NCI-H2081 treated with DMSO at 0.1 percent for 48 hours (cell line): Measurements from ENCODE around the gene KIF16B.

Experiments used
- DNase-seq: peaks from one replicate; lab custom pipeline; 2025; lab: John Stamatoyannopoulos, UW

The KIF16B gene

GRCh38 chr20:16432466-16433292 is 140.6 kb downstream of the KIF16B start:
- DNase-seq: no peak

GRCh38 chr20:16428112-16428511 is 145.1 kb downstream of the KIF16B start:
- DNase-seq: no peak

DNA sequence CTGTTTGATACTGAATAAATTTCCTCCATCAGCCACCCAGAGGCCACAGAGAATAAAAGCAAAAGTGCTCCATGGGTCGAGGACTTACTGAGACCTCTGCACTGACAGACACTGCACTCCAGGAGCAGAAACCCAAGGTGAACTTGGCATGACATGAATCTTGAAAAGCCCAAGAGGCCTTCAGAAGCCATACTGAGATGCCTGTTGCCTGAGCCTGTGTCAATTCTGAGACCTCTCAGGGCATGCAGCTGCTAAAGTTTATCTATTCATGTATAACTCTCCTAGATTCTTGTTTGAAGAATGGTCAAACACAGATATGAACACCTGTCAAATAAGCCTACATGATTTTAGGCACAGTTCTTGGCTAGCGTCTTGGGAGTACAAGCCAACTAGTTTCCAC is 145.7 kb downstream of the KIF16B start:
- DNase-seq: no peak

DNA sequence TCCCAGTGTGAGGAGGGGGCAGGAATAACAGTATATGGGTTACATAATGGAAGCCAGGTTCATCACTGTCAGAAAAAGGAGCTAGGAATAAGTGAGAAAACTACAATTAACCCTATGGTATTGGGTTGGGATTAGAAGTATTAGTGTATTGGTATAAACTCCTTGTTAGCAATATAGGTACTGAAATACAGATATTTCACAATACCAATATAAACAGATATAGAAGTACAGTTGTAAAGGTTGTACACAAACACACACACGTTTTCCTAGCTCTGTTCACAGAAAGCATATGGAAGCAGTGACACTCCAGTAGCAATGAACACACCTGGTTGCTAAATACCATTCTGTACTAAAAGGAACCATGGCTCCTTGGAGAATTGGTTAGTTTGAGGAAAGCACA is 148.5 kb downstream of the KIF16B start:
- no peak for DNase-seq

GRCh38 chr20:16423311-16424212 is 149.7 kb downstream of the KIF16B start:
- DNase-seq: no peak

DNA sequence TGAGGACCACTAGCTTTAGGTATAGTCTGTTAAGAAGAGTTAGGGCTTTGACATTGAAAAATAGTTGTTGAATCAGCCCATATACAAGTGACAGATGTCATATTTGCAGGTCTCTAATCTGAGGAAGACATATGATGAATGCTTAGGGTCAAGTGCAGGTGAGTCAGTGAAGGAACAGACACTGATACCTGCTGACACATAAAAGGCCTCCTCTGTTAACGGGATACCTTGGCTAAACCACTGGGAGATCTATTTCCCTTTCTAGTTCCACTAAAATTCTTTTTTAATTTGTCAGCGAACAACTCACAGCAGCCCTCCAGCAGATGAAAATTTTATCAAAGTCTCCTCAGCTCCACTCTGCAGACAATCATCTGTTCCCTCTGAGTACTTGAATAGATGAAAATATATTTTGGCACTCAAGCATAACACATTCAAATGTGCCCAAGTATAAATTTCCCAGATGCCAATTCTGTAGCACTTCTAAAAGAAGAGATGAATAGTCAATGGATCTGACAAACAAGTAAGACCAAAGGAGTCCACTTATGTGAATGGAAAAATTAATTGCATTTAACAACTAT is 154.0 kb downstream of the KIF16B start:
- no peak for DNase-seq

DNA sequence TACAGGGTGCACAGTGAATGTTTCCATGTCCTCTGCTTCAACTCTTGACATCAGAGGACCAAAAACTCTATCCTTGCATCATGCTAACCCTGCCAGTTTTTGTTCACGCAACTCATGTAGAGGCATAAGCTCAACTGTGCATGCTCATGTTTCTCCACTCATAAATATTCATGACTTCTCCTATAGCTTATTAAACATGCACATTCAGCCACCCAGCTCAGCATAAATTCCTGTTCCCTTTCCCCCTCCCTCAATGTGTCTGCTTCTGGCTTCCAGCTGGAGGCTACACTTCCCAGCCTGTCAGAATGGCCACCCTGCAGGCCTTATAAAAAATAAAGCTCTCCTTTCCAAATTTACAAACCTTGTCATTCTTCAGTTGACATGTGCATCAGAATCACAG is 154.6 kb downstream of the KIF16B start:
- DNase-seq: no peak

DNA sequence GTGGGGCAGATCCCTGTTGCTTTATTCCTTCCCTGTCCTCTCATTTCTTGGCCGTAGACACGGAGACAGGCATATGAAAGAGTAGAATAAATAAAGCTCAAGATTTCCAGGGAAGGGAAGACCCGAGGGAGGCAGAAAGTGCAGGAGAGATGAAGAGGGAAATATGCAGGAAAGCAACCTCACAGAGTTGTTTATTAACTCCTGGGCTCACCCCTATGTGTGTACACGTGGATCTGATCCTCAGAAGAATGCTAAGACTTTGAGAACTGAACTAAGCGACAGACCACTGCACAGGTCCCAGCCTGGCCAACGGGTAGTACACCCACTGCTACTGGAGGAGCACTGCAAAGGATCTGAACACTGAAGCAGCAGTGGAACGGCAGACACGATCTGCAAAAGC is 156.2 kb downstream of the KIF16B start:
- DNase-seq: no peak

- no peak for DNase-seq
Measured at GRCh38 chr20:16415071-16416053, 157.9 kb downstream of the KIF16B start.

- DNase-seq: no peak
Measured at GRCh38 chr20:16412906-16413305, 160.3 kb downstream of the KIF16B start.

DNA sequence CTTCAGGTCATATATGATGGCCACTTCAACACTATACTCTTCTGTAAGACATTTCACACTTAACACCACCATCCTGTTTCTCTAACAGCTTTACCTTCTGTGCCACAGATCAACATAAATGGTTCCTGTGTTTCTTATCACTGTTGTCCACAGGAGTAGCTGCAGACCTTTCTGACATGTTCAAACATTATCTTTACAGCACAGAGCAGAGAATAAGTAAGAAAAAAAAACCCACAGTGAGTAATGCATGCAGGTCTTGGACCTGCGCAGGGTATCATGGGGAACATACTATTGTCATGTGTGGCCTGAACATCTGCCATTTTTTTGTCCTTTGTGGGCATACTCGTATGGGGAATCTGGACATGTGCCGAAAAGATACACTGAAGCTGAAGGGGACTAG is 161.9 kb downstream of the KIF16B start:
- DNase-seq: no peak

DNA sequence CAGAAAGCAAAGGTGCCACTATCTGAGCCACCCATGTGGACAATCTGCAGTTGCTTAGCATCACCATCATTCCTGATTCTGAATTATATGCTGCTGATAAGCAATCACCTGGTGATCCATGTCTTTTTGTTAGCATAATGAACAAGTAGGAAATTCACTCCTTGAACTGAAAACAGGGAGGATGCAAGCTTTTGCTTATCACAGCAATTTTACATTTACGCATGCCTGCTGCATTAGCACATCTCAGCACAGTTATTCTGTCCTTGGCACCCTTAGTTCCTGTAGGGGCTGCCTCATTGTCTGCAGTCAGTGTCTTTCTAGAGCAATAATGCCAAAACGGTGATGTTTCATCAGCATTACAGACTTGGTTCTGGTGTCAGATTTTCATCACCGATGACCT is 162.6 kb downstream of the KIF16B start:
- no peak for DNase-seq

DNA sequence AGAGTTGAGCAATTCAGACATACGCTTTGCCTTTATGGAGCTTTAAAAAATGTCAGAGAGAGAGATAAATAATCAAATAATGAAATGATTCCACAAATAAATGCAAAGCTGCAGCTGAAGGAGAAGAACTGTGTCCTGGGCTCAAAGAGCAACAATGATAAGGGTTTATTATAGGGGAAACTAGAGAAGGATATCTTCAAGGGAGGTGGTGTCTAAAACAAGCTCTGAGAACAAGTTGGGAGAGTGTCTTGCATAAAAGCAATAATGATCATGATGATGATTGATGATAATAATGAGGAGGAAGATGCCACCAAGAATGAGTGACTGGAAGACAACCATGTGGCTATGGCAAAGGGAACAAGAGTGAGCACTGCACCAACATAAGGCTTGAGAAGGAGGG is 164.3 kb downstream of the KIF16B start:
- DNase-seq: no peak

GRCh38 chr20:16407251-16408067 is 165.8 kb downstream of the KIF16B start:
- DNase-seq: no peak

- no peak for DNase-seq
Measured at GRCh38 chr20:16405254-16405653, 168.0 kb downstream of the KIF16B start.

DNA sequence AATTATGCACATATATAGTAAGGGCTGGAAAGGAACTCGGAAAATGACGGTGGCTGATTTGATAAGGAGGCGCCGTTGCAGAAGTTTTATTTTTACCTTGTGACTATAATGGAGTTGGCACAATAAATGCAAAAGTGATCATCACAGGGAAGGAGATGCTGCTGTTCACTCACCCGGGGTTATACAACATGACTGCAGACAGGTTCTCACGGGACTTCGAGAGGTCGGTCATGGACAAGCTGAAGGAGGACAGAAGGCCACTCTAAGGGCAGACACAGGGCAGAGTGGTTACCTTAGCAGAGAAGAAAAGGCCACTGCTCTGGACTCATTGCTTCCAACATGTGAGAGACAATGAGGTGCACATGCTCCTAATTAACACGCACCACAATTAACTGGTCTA is 168.6 kb downstream of the KIF16B start:
- DNase-seq: no peak

- no peak for DNase-seq
Measured at GRCh38 chr20:16404171-16404570, 169.1 kb downstream of the KIF16B start.

GRCh38 chr20:16400234-16400633 is 173.0 kb downstream of the KIF16B start:
- DNase-seq: no peak

DNA sequence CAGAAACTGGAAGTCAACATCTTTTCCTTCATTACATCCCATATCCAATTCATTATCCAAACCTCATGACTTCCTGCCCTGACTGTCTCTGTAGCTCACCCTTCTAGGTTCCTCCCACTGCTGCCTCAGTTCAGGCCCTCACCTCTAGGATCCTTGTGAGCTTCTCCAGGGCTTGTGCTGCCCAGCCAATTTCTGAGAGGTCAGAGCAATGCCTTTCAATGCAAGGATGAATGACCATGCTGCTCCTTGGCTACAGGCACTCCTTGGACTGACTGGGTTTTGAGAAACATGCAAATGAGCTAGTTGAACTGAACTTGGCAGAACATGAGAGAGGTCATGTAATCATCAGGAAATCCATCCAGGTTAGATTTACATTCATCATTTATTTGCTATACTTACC is 173.4 kb downstream of the KIF16B start:
- no peak for DNase-seq

DNA sequence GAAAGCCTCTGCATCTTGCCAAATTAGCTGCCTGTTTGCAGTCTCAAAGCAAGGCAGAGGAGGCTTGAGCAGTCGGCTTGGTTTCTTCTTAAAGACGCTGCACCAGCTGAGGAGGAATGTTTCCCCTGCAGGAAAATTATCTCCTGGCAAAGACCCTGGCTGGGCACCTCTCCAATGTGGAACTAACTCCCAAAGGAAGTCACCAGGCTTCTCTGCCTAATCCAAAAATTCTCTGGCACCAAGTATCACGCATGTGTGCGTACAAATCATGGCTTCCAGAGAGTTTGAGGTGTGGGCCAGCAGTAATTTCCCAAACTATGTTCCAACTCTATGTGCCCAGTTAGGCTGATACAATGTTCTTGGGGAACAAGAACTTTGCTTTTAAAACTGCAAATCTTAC is 176.2 kb downstream of the KIF16B start:
- no peak for DNase-seq

- DNase-seq: no peak
Measured at GRCh38 chr20:16395366-16395765, 177.9 kb downstream of the KIF16B start.
